ENCODE measurements around the gene POT1. TPM values are rescaled to one million over a fixed set of nuclear protein-coding genes. Genes with fewer than 3 reads are reported as not detected.

Gene POT1
- total and polyA plus RNA-seq, 2 of the 4 experiments (the other 2 are of a cell fraction): 12.7 to 28.5 TPM

DNA sequence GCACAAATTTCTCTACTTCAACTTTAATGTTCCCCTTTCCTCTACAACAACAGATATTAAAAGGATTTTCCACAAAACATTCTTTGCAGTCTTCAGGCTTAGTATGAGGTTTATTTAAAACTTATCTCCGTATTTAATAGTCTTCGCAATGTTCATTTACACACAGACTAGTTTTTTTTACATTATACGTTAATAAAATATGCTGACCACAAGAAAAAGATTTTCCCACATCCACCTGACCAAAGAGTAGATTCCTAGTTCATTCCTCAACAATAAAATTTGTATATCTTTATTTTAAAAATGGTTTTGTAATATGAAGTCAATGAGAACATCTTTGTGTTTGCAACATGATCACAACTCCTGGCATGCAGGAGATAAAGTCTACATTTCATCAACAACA is 42.4 kb downstream of the POT1 start:
- BruUV-seq (replicated peaks): no TSS peak
- no peak overlapping the region for H3K4ac ChIP-seq (ENCODE audit: low read depth, low read length)
- H3K4me2 ChIP-seq (ENCODE audit: low read depth, low read length): no peak overlapping the region
- no peaks in the 10 kb centered on the region for H3K9me1 ChIP-seq (ENCODE audit: insufficient read depth, low read length)
- in situ Hi-C loops (cut with MboI; ENCODE audit: low sequenced_read_pairs): no loop called here
- H3K27ac ChIP-seq (ENCODE audit: insufficient read depth, low read length): no peak overlapping the region
- no peak overlapping the region for H4K91ac ChIP-seq (ENCODE audit: insufficient read depth, low read depth, low read length)
- no peak overlapping the region for H3K56ac ChIP-seq (ENCODE audit: extremely low read depth, insufficient read depth, low read length)
- H2AK5ac ChIP-seq (ENCODE audit: low read depth, low read length): no peak overlapping the region
- no peaks in the 10 kb centered on the region for H4K20me1 ChIP-seq (ENCODE audit: insufficient read depth, low read length)
- H3K79me1 ChIP-seq (ENCODE audit: low read depth in 1 of 2, low read length in 2 of 2): no peaks in the 10 kb centered on the region
- no CpG with 5 or more reads among the region's 3 CpGs for WGBS, 2 experiments (ENCODE audit: extremely low coverage in 2 of 2, insufficient read length in 1 of 2)
- H3K23ac ChIP-seq (ENCODE audit: low read depth, low read length): no peak overlapping the region
- TF ChIP-seq, protein P1, sequence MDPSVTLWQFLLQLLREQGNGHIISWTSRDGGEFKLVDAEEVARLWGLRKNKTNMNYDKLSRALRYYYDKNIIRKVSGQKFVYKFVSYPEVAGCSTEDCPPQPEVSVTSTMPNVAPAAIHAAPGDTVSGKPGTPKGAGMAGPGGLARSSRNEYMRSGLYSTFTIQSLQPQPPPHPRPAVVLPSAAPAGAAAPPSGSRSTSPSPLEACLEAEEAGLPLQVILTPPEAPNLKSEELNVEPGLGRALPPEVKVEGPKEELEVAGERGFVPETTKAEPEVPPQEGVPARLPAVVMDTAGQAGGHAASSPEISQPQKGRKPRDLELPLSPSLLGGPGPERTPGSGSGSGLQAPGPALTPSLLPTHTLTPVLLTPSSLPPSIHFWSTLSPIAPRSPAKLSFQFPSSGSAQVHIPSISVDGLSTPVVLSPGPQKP (IDR thresholded peaks at IDR 0.05; ENCODE audit: borderline replicate concordance, low read depth, low read length): no peak
- TF ChIP-seq MAFK (IDR thresholded peaks at IDR 0.05; ENCODE audit: low read depth, low read length) (0 out of 2 replicates have a peak, but pooled peaks have one; percentile 10), FOS (IDR thresholded peaks at IDR 0.05; ENCODE audit: low read depth, low read length) (no peak), CEBPB (IDR thresholded peaks at IDR 0.05; ENCODE audit: low read depth, low read length) (no peak)
- CTCF ChIA-PET: no interaction called here
- no peak overlapping the region for H4K5ac ChIP-seq (ENCODE audit: low read depth, low read length)
- ATAC-seq (ENCODE audit: low read depth): no peak
- H2BK120ac ChIP-seq (ENCODE audit: low read depth, low read length): no peak overlapping the region
- no peaks in the 10 kb centered on the region for H3K9me3 ChIP-seq (ENCODE audit: control insufficient read depth, insufficient read depth, low read length)
- DNase-seq: no peak
- no peak overlapping the region for H3K18ac ChIP-seq (ENCODE audit: low read depth, low read length)
- H2BK20ac ChIP-seq (ENCODE audit: low read depth, low read length): no peak overlapping the region
- dilution Hi-C loops (cut with HindIII; ENCODE audit: low sequenced_read_pairs, unreplicated experiment): no loop called here
- H3K36me3 ChIP-seq (ENCODE audit: control insufficient read depth, insufficient read depth, low read length): no peaks in the 10 kb centered on the region
- H2AFZ ChIP-seq (replicated peaks; ENCODE audit: low read length, poor library complexity): no peak overlapping the region
- no peaks in the 10 kb centered on the region for H3K27me3 ChIP-seq (ENCODE audit: control insufficient read depth, insufficient read depth, low read length)
- intact Hi-C loops (cut with micrococcal nuclease): no loop called here
- H4K8ac ChIP-seq (ENCODE audit: low read depth in 2 of 2, low read length in 2 of 2): no peak overlapping the region
- no peak overlapping the region for H3K14ac ChIP-seq (replicated peaks; ENCODE audit: low read depth, low read length)
- H2AK9ac ChIP-seq (replicated peaks; ENCODE audit: low read depth, low read length, poor library complexity): no peak overlapping the region
- H3K4me1 ChIP-seq (ENCODE audit: control insufficient read depth, insufficient read depth, low read length): no peaks in the 10 kb centered on the region
- no peak overlapping the region for H3K9ac ChIP-seq (ENCODE audit: low read depth, low read length)
- H2BK5ac ChIP-seq (ENCODE audit: low read depth, low read length, poor library complexity, severe bottlenecking): no peak overlapping the region
- H2BK15ac ChIP-seq (ENCODE audit: low read depth, low read length): no peak overlapping the region
- no peak overlapping the region for H3K4me3 ChIP-seq (ENCODE audit: insufficient read depth, low read depth, low read length)
- POLR2A ChIA-PET (ENCODE audit: unreplicated experiment): no interaction called here

All from IMR-90 (cell line).